MM.1S (cell line): ENCODE measurements around the gene CASR.

ENCODE experiments used
- DNase-seq: peaks from one replicate; pipeline ENCODE4 v3.0.0-alpha.2; 2015
- H2AFZ ChIP-seq: fragments of 300-600 bp; sonication (generic); 2 replicates; pipeline ENCODE4 v1.6.0; 2016; ENCODE audit warnings: antibody characterized with exemption, low read length
- H3F3A ChIP-seq: fragments of 300-600 bp; sonication (generic); 2 replicates; pipeline ENCODE4 v1.6.1; 2016; ENCODE audit warnings: mild to moderate bottlenecking, antibody characterized with exemption, low read length, moderate library complexity, mixed read lengths; ENCODE audit not compliant: insufficient read depth
- H3K27ac ChIP-seq: fragments of 300-600 bp; sonication (generic); 2 replicates; pipeline ENCODE4 v1.5.1; 2016; ENCODE audit warnings: mild to moderate bottlenecking, low read length
- H3K27me3 ChIP-seq: fragments of 300-600 bp; sonication (generic); replicated peaks from 2 replicates; pipeline ENCODE4 v1.6.0; 2016; ENCODE audit warnings: low read length; ENCODE audit not compliant: insufficient read depth
- H3K36me3 ChIP-seq: fragments of 300-600 bp; sonication (generic); replicated peaks from 2 replicates; pipeline ENCODE4 v1.6.1; 2016; ENCODE audit warnings: mild to moderate bottlenecking, low read length, mixed read lengths; ENCODE audit not compliant: insufficient read depth
- H3K4me1 ChIP-seq: fragments of 300-600 bp; sonication (generic); 2 replicates; pipeline ENCODE4 v1.6.1; 2016; ENCODE audit warnings: low read length, mixed read lengths
- H3K4me2 ChIP-seq: fragments of 300-600 bp; sonication (generic); 2 replicates; pipeline ENCODE4 v1.6.0; 2016; ENCODE audit warnings: low read depth, low read length
- H3K4me3 ChIP-seq: fragments of 300-600 bp; sonication (generic); 2 replicates; pipeline ENCODE4 v1.5.1; 2016; ENCODE audit warnings: low read length, mixed read lengths
- H3K79me2 ChIP-seq: fragments of 300-600 bp; sonication (generic); 2 replicates; pipeline ENCODE4 v1.6.1; 2016; ENCODE audit warnings: mixed run types, low read length, mixed read lengths
- H3K9ac ChIP-seq: fragments of 300-600 bp; sonication (generic); 2 replicates; pipeline ENCODE4 v1.6.1; 2016; ENCODE audit warnings: low read length, mixed read lengths
- H3K9me2 ChIP-seq: fragments of 300-600 bp; sonication (generic); replicated peaks from 2 replicates; pipeline ENCODE4 v1.6.1; 2016; ENCODE audit warnings: mild to moderate bottlenecking, low read length, mixed read lengths; ENCODE audit not compliant: insufficient read depth
- H3K9me3 ChIP-seq: fragments of 300-600 bp; sonication (generic); replicated peaks from 2 replicates; pipeline ENCODE4 v1.6.1; 2016; ENCODE audit warnings: mild to moderate bottlenecking, low read length, mixed read lengths; ENCODE audit not compliant: insufficient read depth
- H4K20me1 ChIP-seq: fragments of 300-600 bp; sonication (generic); 2 replicates; pipeline ENCODE4 v1.6.1; 2016; ENCODE audit warnings: mild to moderate bottlenecking, low read length, moderate library complexity, mixed read lengths; ENCODE audit not compliant: insufficient read depth
- CTCF ChIP-seq: fragments of 300-600 bp; sonication (generic); IDR thresholded peaks from 2 replicates; pipeline ENCODE4 v1.5.1; 2016; ENCODE audit warnings: antibody characterized with exemption, low read length, mixed read lengths
- EZH2 ChIP-seq: fragments of 300-600 bp; sonication (generic); optimal IDR thresholded peaks from 2 replicates; pipeline ENCODE3; 2017; ENCODE audit warnings: low read depth, mild to moderate bottlenecking, antibody characterized with exemption, low read length, mixed read lengths
- EZH2phosphoT487 ChIP-seq: fragments of 300-600 bp; sonication (generic); IDR thresholded peaks from 2 replicates; pipeline ENCODE4 v1.6.1; 2018; ENCODE audit warnings: antibody characterized with exemption, low read length

The CASR gene

DNA sequence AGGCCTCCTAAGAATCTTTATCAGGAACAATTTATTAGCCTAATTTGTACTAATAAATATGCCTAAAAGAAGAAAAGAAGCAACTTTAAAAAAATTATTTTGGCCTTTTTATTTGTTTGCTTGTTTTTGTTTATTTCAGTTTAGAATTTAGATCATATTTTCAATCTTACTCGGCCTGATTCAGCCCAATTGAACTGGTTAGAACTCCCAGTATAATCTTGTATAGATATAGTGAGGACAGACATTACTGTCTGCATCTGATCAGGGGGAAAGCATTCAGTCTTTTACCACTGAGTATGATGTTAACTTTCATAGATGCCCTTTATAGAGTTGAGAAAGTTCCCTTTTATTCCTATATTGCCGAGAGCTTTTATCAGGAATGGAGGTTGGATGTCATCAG lies 85.6 kb downstream of the CASR start:
- Histone ChIP-seq H3K27me3 (no peaks in the 10 kb centered on the region), H3K9ac (no peak overlapping the region), H2AFZ (no peak overlapping the region), H3K9me3 (no peaks in the 10 kb centered on the region), H3K27ac (no peak overlapping the region), H4K20me1 (no peaks in the 10 kb centered on the region), H3K36me3 (no peaks in the 10 kb centered on the region), H3F3A (no peaks in the 10 kb centered on the region), H3K9me2 (no peaks in the 10 kb centered on the region), H3K79me2 (no peaks in the 10 kb centered on the region), H3K4me1 (peaks cover 23% of the 10 kb centered on the region), H3K4me2 (no peak overlapping the region), H3K4me3 (no peak overlapping the region)
- no peak for DNase-seq
- TF ChIP-seq EZH2 (no peak), CTCF (no peak), EZH2phosphoT487 (no peak)

DNA sequence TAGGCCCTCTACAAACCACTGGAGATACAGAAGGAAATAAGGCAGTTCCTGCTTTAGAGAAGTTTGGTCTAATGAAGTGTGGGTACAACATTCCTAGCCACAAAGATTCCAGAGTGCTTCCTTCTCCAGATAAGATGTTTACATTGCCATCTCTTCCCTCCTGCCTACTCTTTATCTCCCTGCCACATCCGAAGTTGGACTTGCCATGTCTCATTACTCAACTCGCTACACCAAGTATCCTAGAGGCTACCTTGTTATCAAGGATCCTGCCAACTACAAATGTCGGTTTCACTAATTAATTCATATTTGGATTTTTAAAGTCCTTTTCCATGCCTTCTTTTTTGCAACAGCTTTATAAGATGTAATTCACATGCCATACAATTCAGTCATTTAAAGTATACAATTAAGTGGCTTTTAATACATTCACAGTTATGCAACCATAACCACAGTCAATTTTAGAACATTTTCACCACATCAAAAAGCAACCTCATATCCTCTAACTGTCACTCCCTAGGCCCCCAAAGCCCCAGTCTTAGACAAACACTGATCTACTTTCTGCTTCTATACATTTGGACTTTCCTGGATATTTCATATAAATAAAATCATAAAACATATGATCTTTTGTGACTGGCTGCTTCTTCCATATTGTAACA lies 87.9 kb downstream of the CASR start:
- H3K4me2 ChIP-seq: no peak overlapping the region
- no peak for DNase-seq

GRCh38 chr3:122272879-122273278 lies 89.4 kb downstream of the CASR start:
- Histone ChIP-seq H3K27ac (no peak overlapping the region), H3F3A (no peaks in the 10 kb centered on the region), H3K9me3 (no peaks in the 10 kb centered on the region), H3K27me3 (no peaks in the 10 kb centered on the region), H3K4me2 (no peak overlapping the region), H3K4me1 (peaks cover 21% of the 10 kb centered on the region), H3K4me3 (no peak overlapping the region), H3K36me3 (no peaks in the 10 kb centered on the region), H3K79me2 (no peaks in the 10 kb centered on the region), H2AFZ (no peak overlapping the region), H4K20me1 (no peaks in the 10 kb centered on the region), H3K9ac (no peak overlapping the region), H3K9me2 (no peaks in the 10 kb centered on the region)
- TF ChIP-seq EZH2: no peak
- no peak for TF ChIP-seq CTCF
- no peak for TF ChIP-seq EZH2phosphoT487
- DNase-seq: no peak

More for the DNA sequence above, 87.9 kb downstream of the CASR start:
- Histone ChIP-seq H3K79me2 (no peaks in the 10 kb centered on the region), H4K20me1 (no peaks in the 10 kb centered on the region), H3K9me3 (no peaks in the 10 kb centered on the region), H3K9ac (no peak overlapping the region), H3K4me1 (peaks cover 23% of the 10 kb centered on the region), H3K27me3 (no peaks in the 10 kb centered on the region), H3K36me3 (no peaks in the 10 kb centered on the region), H2AFZ (no peak overlapping the region), H3F3A (no peaks in the 10 kb centered on the region), H3K4me3 (no peak overlapping the region), H3K9me2 (no peaks in the 10 kb centered on the region), H3K27ac (no peak overlapping the region)
- TF ChIP-seq EZH2phosphoT487: no peak
- TF ChIP-seq CTCF: no peak
- no peak for TF ChIP-seq EZH2
